ENCODE data around the gene STMN1. TPM values are rescaled to one million over a fixed set of nuclear protein-coding genes. Genes with fewer than 3 reads are reported as not detected.

The STMN1 gene
- total RNA-seq, 1 experiment from 2014 or later, result 207 TPM

- Mint-ChIP-seq H3K4me1 (ENCODE audit: low read depth, unreplicated experiment) (peaks cover 6% of the 10 kb centered on the region), H3K27me3 (ENCODE audit: insufficient read depth, unreplicated experiment) (no peaks in the 10 kb centered on the region), H3K36me3 (ENCODE audit: insufficient read depth, unreplicated experiment) (peaks cover 29% of the 10 kb centered on the region), H3K4me3 (ENCODE audit: unreplicated experiment) (peak within 1 kb of the TSS; percentile 98), H3K9me3 (ENCODE audit: unreplicated experiment) (no peaks in the 10 kb centered on the region), H3K27ac (ENCODE audit: unreplicated experiment) (peak within 1 kb of the TSS; percentile 96)
- ChIA-PET POLR2A (interaction anchor here (0.6 kb wide), 1 partner anchor 374 kb away, joined by 3 read pairs; no protein-coding TSS in a partner anchor), CTCF (no interaction called here)
- Histone ChIP-seq H3K4me3 (ENCODE audit: low read depth, low read length) (peak within 1 kb of the TSS; percentile 74), H3K27me3 (replicated peaks; ENCODE audit: control insufficient read depth, insufficient read depth, low read length) (no peaks in the 10 kb centered on the region), H3K4me1 (peaks cover 6% of the 10 kb centered on the region; the same call in 1 of the 2 replicates), H3K9me3 (no peaks in the 10 kb centered on the region; the same call in 1 of the 2 replicates), H3K36me3 (ENCODE audit: control insufficient read depth, insufficient read depth, low read length) (no peaks in the 10 kb centered on the region; the same call in 1 of the 2 replicates)
- DNase-seq, result peak; percentile 78 to 91
- BruUV-seq (replicated peaks), result no TSS peak
- intact Hi-C loops (cut with micrococcal nuclease; ENCODE audit: unreplicated experiment), result loop anchor here (2.0 kb wide), 1 partner anchor 16 kb away; the partner anchor contains the start of gene PAQR7
- TF ChIP-seq, protein P1, sequence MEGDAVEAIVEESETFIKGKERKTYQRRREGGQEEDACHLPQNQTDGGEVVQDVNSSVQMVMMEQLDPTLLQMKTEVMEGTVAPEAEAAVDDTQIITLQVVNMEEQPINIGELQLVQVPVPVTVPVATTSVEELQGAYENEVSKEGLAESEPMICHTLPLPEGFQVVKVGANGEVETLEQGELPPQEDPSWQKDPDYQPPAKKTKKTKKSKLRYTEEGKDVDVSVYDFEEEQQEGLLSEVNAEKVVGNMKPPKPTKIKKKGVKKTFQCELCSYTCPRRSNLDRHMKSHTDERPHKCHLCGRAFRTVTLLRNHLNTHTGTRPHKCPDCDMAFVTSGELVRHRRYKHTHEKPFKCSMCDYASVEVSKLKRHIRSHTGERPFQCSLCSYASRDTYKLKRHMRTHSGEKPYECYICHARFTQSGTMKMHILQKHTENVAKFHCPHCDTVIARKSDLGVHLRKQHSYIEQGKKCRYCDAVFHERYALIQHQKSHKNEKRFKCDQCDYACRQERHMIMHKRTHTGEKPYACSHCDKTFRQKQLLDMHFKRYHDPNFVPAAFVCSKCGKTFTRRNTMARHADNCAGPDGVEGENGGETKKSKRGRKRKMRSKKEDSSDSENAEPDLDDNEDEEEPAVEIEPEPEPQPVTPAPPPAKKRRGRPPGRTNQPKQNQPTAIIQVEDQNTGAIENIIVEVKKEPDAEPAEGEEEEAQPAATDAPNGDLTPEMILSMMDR (IDR thresholded peaks at IDR 0.05; ENCODE audit: insufficient read depth in 1 of 2, low read depth in 1 of 2, low read length in 1 of 2, severe bottlenecking in 1 of 2, unreplicated experiment in 1 of 2), result no peak
These were observed 47.1 kb downstream of the STMN1 start, which contains the start of gene AUNIP for GRCh38 chr1:25858906-25859789. Gene AUNIP, minus strand, starts transcription at chr1:25859457. Its CDS starts 100 bp downstream, at chr1:25859357.

- CTCF ChIA-PET, result no interaction called here
- no peak for DNase-seq
- Histone ChIP-seq H3K4me1 (peaks cover 6% of the 10 kb centered on the region; the same call in 1 of the 2 replicates), H3K27me3 (replicated peaks; ENCODE audit: control insufficient read depth, insufficient read depth, low read length) (no peaks in the 10 kb centered on the region), H3K9me3 (no peaks in the 10 kb centered on the region; the same call in 1 of the 2 replicates), H3K4me3 (ENCODE audit: low read depth, low read length) (peak overlapping the region; percentile 74), H3K36me3 (ENCODE audit: control insufficient read depth, insufficient read depth, low read length) (no peaks in the 10 kb centered on the region)
- H3K9me3 Mint-ChIP-seq (ENCODE audit: unreplicated experiment), result no peaks in the 10 kb centered on the region
- H3K27me3 Mint-ChIP-seq (ENCODE audit: insufficient read depth, unreplicated experiment), result no peaks in the 10 kb centered on the region
- H3K4me1 Mint-ChIP-seq (ENCODE audit: low read depth, unreplicated experiment), result peaks cover 6% of the 10 kb centered on the region
- TSS peak; percentile 35 for BruUV-seq (replicated peaks)
- intact Hi-C loops (cut with micrococcal nuclease; ENCODE audit: unreplicated experiment), result loop anchor here (2.0 kb wide), 1 partner anchor 16 kb away; the partner anchor contains the start of gene PAQR7
- TF ChIP-seq, protein P1 (IDR thresholded peaks at IDR 0.05; ENCODE audit: insufficient read depth in 1 of 2, low read depth in 1 of 2, low read length in 1 of 2, severe bottlenecking in 1 of 2, unreplicated experiment in 1 of 2), result no peak
- H3K27ac Mint-ChIP-seq (ENCODE audit: unreplicated experiment), result peak overlapping the region; percentile 96
- POLR2A ChIA-PET, result interaction anchor here (0.6 kb wide), 1 partner anchor 375 kb away, joined by 3 read pairs; no protein-coding TSS in a partner anchor
- peak overlapping the region; percentile 98 for H3K4me3 Mint-ChIP-seq (ENCODE audit: unreplicated experiment)
- H3K36me3 Mint-ChIP-seq (ENCODE audit: insufficient read depth, unreplicated experiment), result peaks cover 29% of the 10 kb centered on the region
These were observed 47.7 kb downstream of the STMN1 start for GRCh38 chr1:25858494-25858893.

GRCh38 chr1:25856856-25857255 is 49.4 kb downstream of the STMN1 start:
- Histone ChIP-seq H3K4me3 (ENCODE audit: low read depth, low read length) (no peak overlapping the region), H3K36me3 (ENCODE audit: control insufficient read depth, insufficient read depth, low read length) (no peaks in the 10 kb centered on the region), H3K27me3 (replicated peaks; ENCODE audit: control insufficient read depth, insufficient read depth, low read length) (no peaks in the 10 kb centered on the region), H3K9me3 (no peaks in the 10 kb centered on the region; the same call in 1 of the 2 replicates), H3K4me1 (peaks cover 6% of the 10 kb centered on the region; the same call in 1 of the 2 replicates)
- Mint-ChIP-seq H3K9me3 (ENCODE audit: unreplicated experiment) (no peaks in the 10 kb centered on the region), H3K4me3 (ENCODE audit: unreplicated experiment) (no peak overlapping the region), H3K36me3 (ENCODE audit: insufficient read depth, unreplicated experiment) (peaks cover 29% of the 10 kb centered on the region), H3K27ac (ENCODE audit: unreplicated experiment) (no peak overlapping the region), H3K4me1 (ENCODE audit: low read depth, unreplicated experiment) (peaks cover 6% of the 10 kb centered on the region), H3K27me3 (ENCODE audit: insufficient read depth, unreplicated experiment) (no peaks in the 10 kb centered on the region)
- TF ChIP-seq, protein P1 (IDR thresholded peaks at IDR 0.05; ENCODE audit: insufficient read depth in 1 of 2, low read depth in 1 of 2, low read length in 1 of 2, severe bottlenecking in 1 of 2, unreplicated experiment in 1 of 2), result no peak
- POLR2A ChIA-PET, result no interaction called here
- intact Hi-C loops (cut with micrococcal nuclease; ENCODE audit: unreplicated experiment), result no loop called here
- CTCF ChIA-PET, result no interaction called here
- BruUV-seq (replicated peaks), result no TSS peak
- peak in 1 of 2 experiments; percentile 15 for DNase-seq

Measured in Caco-2 (cell line).